ENCODE results near the gene NAA38. TPM values are rescaled to one million over a fixed set of nuclear protein-coding genes. Genes with fewer than 3 reads are reported as not detected.
"Not testable (repeated sequence)": the region's sequence is repeated elsewhere in the genome, so short reads cannot be mapped to it uniquely, and the experiment has no call there.

The NAA38 gene
- total RNA-seq, 1 donor = 97.8 TPM

GRCh38 chr17:7882629-7883028, 25.3 kb upstream of the NAA38 start:
- no peak for DNase-seq (ENCODE audit: low read depth in 2 of 3, low spot score in 2 of 3)

- no peak for DNase-seq (ENCODE audit: low read depth in 2 of 3, low spot score in 2 of 3)
These were observed 24.7 kb upstream of the NAA38 start for GRCh38 chr17:7882068-7882467.

- no peak for DNase-seq (ENCODE audit: low read depth in 2 of 3, low spot score in 2 of 3)
These were observed 24.1 kb upstream of the NAA38 start for GRCh38 chr17:7881276-7882054.

DNA sequence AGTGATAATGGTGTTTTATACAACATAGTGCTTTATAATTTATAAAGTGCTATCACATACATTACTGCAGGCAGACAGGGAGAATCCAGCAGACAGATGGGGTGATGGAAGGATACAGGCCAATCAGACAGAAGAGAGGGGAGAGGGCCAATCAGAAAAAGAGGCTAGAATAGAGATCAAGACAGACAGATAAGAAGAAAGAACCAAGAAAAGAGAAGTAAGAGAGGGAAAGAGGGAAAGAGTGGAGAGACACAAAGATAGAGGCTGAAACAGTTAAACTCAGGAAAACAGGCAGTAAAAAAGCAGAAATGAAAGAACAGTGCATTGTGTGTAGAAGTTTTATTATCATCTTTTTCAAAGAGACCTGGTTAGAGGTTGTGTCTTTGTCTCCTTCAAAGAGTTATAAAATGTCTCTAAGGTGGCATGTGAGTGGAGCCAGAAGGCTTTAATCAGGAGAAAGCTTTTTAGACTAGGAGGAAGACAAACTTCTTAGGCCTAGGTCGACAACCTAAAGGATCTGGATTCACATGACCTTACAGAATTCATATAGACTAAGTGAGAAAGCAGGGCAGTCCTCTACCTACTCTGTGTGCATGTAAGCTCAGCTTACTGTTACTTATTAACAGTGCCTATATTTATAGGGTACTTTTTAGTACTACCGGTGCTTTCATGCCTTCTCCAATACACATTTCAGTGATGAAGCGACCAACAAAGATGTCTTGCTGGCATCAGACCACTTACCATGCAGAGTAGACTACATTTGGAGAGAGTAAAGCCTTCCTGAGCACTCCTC, 22.9 kb upstream of the NAA38 start:
- no peak for DNase-seq (ENCODE audit: low read depth in 2 of 3, low spot score in 2 of 3)

- DNase-seq (ENCODE audit: low read depth in 2 of 3, low spot score in 2 of 3) = no peak
These were observed 20.9 kb upstream of the NAA38 start for GRCh38 chr17:7878234-7878633.

GRCh38 chr17:7875804-7876370, 18.5 kb upstream of the NAA38 start:
- DNase-seq (ENCODE audit: low read depth in 2 of 3, low spot score in 2 of 3) = no peak

DNA sequence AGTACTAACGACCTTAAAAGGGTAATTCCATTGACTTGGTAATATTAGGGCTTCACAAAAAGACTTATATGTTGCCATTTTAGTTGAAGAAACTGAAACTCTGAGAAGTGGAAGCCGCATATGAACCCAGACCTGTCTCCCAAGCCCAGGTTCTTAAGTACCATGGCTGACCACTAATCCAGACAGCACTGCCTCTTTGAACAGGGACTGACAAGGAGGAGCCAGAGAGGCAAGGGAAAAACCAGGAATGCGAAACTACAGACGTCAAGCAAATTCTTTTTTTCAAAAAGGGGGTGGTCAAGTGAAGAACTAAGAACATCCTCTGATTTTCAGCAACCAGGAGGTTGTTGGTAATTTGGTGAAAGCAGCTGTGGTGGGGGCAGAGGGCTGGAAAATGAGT, 15.7 kb upstream of the NAA38 start:
- DNase-seq (ENCODE audit: low read depth in 2 of 3, low spot score in 2 of 3) = no peak

DNA sequence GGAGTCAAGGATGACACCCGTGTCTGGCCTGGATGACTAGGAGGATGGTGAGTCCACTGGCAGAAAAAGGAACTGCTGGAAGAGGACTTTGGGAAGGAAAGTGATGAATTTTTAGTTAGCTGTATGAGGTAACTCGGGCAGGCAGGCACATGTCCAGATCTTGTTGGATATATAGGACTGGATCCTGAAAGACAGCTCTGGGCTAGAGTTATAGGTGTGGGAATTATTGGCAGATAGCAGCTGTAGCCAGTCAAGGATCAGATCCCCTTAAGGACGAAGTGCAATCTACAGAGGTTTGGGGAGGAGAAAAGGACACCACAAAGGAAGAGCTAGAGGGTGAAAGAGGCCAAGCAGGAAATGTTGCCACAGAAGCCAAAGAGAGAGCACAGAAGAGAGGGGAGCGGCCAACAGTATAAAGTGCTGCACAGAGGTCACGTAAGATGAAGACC, 10.5 kb upstream of the NAA38 start:
- no peak for DNase-seq (ENCODE audit: low read depth in 2 of 3, low spot score in 2 of 3)

DNA sequence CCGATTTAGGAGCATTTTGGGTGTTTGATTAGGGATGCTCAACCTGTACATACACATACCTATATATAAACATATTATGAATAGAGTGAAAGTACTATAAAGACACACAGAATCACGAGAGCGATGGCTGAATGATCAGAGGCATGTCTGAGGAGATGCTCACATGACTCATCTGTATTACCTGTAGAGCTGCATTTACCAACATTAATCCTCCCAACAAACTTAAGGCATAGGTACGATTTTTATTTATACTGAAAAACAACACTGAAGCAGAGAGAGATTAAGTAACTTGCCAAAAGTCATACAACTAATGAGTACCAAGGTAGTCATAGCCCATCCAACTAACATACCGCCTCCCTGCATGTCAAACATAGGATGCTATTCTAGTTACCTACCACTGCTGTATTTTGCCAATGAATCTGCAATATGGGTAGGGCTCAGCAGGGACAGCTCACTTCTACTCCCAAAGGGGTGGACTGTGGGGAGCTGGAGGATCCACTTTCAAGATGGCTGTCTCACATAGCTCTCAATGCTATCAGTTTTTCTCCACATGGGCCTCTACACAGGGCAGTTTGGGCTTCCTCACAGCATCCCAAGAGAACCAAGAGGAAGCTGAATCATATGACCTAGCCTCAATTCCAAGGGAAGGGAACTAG, 7.8 kb upstream of the NAA38 start:
- no peak for DNase-seq (ENCODE audit: low read depth in 2 of 3, low spot score in 2 of 3)

- DNase-seq (ENCODE audit: low read depth in 2 of 3, low spot score in 2 of 3) = not testable (repeated sequence)
These were observed 7.0 kb upstream of the NAA38 start for GRCh38 chr17:7864384-7864783.

DNA sequence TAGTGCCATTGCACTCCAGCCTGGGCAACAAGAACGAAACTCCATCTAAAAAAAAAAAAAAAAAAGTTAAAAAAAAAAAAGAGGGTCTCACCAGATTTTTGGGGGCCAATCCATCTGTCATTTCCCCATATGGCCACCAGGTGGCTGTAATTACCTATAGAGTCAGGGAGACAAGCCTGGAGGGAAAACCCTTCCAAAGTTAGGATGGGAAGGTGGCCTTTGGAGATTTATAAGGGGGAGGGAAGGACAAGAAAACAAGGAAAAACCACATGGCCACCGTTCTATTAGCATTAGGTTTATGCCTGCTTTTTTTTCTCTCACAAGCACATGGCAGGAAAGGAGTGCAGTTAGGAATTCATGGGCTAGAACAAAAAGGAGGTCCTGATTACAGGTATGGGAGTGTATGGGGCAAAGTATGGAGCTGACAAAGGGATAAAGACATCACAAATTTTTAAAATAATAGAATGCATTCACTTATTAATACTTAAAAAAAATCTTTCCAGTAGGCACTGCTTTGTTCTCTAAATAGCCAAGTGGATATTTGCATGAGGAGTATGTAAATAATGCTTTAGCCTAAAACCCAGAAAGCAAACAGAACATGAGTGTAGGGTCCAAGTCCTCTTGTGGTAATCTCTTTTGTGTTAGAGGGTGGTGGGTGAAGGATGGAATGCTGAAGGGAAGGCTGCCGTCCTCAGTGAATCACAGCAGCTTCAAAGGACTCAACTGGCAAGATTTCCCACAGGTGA, 5.5 kb upstream of the NAA38 start:
- DNase-seq (ENCODE audit: low read depth in 2 of 3, low spot score in 2 of 3) = peak in 2 of 3 donors; percentile 56 to 84

GRCh38 chr17:7859028-7859427, 1.7 kb upstream of the NAA38 start:
- no peak for DNase-seq (ENCODE audit: low read depth in 2 of 3, low spot score in 2 of 3)

- peak in 2 of 3 donors; percentile 51 to 58 for DNase-seq (ENCODE audit: low read depth in 2 of 3, low spot score in 2 of 3)
These were observed 1.1 kb upstream of the NAA38 start for GRCh38 chr17:7858522-7858810.

- peak; percentile 93 to 96 (median 94) for DNase-seq (ENCODE audit: low read depth in 2 of 3, low spot score in 2 of 3)
These were observed 558 bp upstream of the NAA38 start, which contains the start of gene CYB5D1 for GRCh38 chr17:7857713-7858521. TSS of gene CYB5D1 (plus strand) at chr17:7858003. CDS start at chr17:7858135, 132 bp downstream.

GRCh38 chr17:7856011-7856810, 1.1 kb downstream of the NAA38 start:
- DNase-seq (ENCODE audit: low read depth in 2 of 3, low spot score in 2 of 3) = peak in 2 of 3 donors; percentile 85 to 95

DNA sequence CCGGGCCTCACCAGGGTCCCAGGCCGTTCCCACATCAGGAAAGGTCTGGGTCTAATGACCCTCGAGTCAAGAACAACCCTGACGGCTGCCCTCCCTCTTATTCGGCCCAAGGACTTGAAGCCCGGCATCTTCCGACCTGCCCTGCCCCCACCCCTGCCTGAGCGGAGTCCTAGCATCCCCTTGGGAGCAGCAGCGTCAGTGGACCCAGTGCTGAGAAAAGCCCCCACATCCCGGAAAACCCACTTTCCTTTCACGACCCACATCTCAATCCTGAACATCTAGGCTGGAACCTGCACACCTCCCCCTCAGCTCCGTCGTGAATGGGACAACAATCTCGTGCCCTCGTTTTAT, 1.7 kb downstream of the NAA38 start:
- no peak for DNase-seq (ENCODE audit: low read depth in 2 of 3, low spot score in 2 of 3)

GRCh38 chr17:7854851-7855659, 2.3 kb downstream of the NAA38 start, which contains the start of gene TMEM88:
TSS of gene TMEM88 (plus strand) at chr17:7855066. CDS start at chr17:7855075, 9 bp downstream.
- DNase-seq (ENCODE audit: low read depth in 2 of 3, low spot score in 2 of 3) = no peak
